Thymus (tissue), 11 donors: ENCODE results near the gene TMEM259. TPM values are rescaled to one million over a fixed set of nuclear protein-coding genes. Genes with fewer than 3 reads are reported as not detected.

ENCODE experiments used
- DNase-seq, 9 donors: peaks; one replicate each; pipeline ENCODE4 v3.0.0-alpha.2; 2013; ENCODE audit warnings: low spot score in 9 of 9, low read depth in 6 of 9, missing footprints in 1 of 9
- H3K27ac ChIP-seq, 2 donors: one replicate each; pipeline ENCODE4 v1.5.1; 2013; ENCODE audit warnings: control low read depth in 1 of 2, low read depth in 1 of 2, low read length in 1 of 2, mild to moderate bottlenecking in 1 of 2, moderate library complexity in 1 of 2
- H3K27me3 ChIP-seq, 2 donors: one replicate each; pipeline ENCODE4 v1.5.1; 2013; ENCODE audit warnings: low read length in 1 of 2; ENCODE audit not compliant: control insufficient read depth in 2 of 2, insufficient read depth in 1 of 2
- H3K36me3 ChIP-seq, 2 donors: one replicate each; pipeline ENCODE4 v1.5.1; 2013; ENCODE audit warnings: low read length in 1 of 2, mild to moderate bottlenecking in 1 of 2, moderate library complexity in 1 of 2; ENCODE audit not compliant: control insufficient read depth in 2 of 2, insufficient read depth in 2 of 2
- H3K4me1 ChIP-seq, 2 donors: one replicate each; pipeline ENCODE4 v1.5.1; 2013; ENCODE audit warnings: low read length in 2 of 2; ENCODE audit not compliant: control insufficient read depth in 2 of 2, insufficient read depth in 2 of 2
- H3K4me3 ChIP-seq, 2 donors: one replicate each; pipeline ENCODE4 v1.5.1; 2013; ENCODE audit warnings: low read length in 2 of 2, control low read depth in 1 of 2, mild to moderate bottlenecking in 1 of 2
- H3K9me3 ChIP-seq, 2 donors: one replicate each; pipeline ENCODE4 v1.5.1; 2013; ENCODE audit warnings: low read length in 1 of 2, mild to moderate bottlenecking in 1 of 2; ENCODE audit not compliant: control insufficient read depth in 2 of 2, insufficient read depth in 1 of 2
- WGBS: extraction: QIAGEN DNeasy Blood & Tissue Kit; methylation state at CpG from one replicate; pipeline ENCODE4 v1.1.7; 2013; 5-methylcytosine and 5-hydroxymethylcytosine counted together
- polyA plus RNA-seq: library from polyadenylated mRNA; stranded (reverse); fragments of 200-250 nt; gene quantifications from one replicate; pipeline ENCODE4 v1.2.3, GENCODE V29; 2013
- total RNA-seq: library from RNA; stranded (reverse); fragments of 120-200 nt; gene quantifications from one replicate; pipeline ENCODE4 v1.2.4, GENCODE V29; 2013
- donor health status: healthy.

TMEM259 gene
- total and polyA plus RNA-seq, 2 donors, result 73.1 to 359 TPM

DNA sequence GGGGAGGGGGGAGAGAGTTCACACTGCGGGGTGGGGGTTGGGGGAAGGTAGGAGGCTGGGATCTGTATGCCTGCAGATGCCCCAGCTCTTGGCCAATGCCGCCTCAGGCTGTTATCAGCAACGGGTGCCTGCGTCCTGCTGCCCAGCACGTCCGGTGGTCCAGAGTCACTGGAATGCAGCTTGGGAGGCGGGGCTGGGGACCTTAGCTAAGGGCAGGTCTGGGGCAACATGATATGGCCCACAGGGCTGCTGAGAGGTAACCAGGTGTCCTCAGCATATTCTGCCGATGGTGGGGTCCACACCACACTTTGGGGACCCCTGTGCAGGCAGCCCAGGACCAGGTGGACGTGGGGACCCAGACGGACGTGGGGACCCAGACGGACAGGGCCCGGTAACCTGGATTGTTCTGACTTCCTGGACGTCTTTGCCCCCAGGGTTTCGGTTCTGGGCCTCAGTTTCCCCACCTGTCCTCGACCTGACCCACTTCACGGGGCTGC is 45.4 kb upstream of the TMEM259 start:
- Histone ChIP-seq H3K4me3 (peak overlapping the region; percentile 49 to 96), H3K9me3 (peaks cover 1 to 8% of the 10 kb centered on the region in 2 donors), H3K4me1 (peaks cover 24 to 54% of the 10 kb centered on the region in 2 donors), H3K27me3 (peaks cover 0 to 35% of the 10 kb centered on the region in 2 donors), H3K36me3 (peaks cover 20 to 26% of the 10 kb centered on the region in 2 donors), H3K27ac (peak overlapping the region; percentile 74 to 96)
- WGBS, result 62% methylated on average over 17 of the region's 17 CpGs
- DNase-seq, result no peak

DNA sequence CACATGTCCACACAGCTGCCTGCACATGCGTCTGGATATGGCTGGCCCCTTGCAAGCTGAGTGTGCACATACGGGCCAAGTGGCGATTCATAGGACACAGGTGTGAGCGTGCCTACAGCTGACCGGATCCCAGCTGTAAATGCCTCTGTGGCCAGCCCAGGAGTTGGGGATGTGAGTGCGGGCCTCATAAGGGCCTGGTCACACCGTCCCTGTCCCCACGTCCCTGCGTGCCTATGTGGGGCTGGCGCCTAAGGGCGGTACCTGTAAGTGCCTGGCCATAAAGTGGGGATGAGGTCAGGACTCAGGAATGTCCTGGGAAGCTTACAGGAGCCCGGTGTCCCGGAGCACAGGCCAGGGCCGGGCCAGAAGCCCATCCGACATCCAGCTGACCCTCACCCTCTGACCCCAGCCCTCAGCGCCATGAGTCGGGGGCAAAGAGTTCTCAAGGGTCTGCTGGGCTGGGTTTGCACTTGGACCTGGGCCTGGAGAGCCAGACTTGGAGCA is 44.7 kb upstream of the TMEM259 start:
- 94% methylated on average over 17 of the region's 17 CpGs for WGBS
- Histone ChIP-seq H3K9me3 (peaks cover 1 to 8% of the 10 kb centered on the region in 2 donors), H3K27ac (no peak overlapping the region), H3K4me1 (peaks cover 24 to 51% of the 10 kb centered on the region in 2 donors), H3K36me3 (peaks cover 14 to 25% of the 10 kb centered on the region in 2 donors), H3K27me3 (peaks cover 0 to 31% of the 10 kb centered on the region in 2 donors), H3K4me3 (no peak overlapping the region)
- DNase-seq, result no peak

DNA sequence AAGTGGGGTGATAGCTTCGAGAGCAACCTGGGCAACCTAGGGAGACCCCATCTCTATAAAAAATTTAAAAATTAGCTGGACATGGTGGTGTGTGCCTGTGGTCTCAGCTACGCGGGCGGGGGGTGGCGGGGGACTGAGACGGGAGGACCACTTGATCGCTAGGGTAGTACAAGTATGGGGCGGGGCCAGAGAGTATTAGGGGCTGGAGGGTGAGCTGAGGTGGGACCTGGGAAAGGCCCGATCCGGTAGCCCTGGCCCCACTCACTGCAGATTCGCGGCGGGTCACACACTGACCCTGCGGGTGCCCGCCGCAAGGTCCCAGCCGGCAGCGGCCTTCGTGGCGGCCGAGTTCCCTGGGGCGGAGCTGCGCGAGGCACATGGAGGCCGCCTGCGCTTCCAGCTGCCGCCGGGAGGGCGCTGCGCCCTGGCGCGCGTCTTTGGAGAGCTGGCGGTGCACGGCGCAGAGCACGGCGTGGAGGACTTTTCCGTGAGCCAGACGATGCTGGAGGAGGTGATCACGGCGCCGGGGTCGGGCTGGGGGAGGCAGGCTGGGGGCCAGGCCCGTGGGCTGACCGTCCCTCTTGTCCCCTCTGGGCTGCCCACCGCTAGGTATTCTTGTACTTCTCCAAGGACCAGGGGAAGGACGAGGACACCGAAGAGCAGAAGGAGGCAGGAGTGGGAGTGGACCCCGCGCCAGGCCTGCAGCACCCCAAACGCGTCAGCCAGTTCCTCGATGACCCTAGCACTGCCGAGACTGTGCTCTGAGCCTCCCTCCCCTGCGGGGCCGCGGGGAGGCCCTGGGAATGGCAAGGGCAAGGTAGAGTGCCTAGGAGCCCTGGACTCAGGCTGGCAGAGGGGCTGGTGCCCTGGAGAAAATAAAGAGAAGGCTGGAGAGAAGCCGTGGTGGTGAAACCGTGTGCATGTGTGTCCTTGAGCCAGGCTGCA is 44.0 kb upstream of the TMEM259 start:
- 18% methylated on average over 60 of the region's 60 CpGs for WGBS
- Histone ChIP-seq H3K9me3 (peaks cover 1 to 8% of the 10 kb centered on the region in 2 donors), H3K4me1 (peaks cover 24 to 49% of the 10 kb centered on the region in 2 donors), H3K36me3 (peaks cover 11 to 18% of the 10 kb centered on the region in 2 donors), H3K27me3 (peaks cover 0 to 28% of the 10 kb centered on the region in 2 donors), H3K4me3 (peak overlapping the region in 1 of 2 donors; percentile 11), H3K27ac (no peak overlapping the region)
- peak in 4 of 9 donors; percentile 56 to 83 (median 74) for DNase-seq

DNA sequence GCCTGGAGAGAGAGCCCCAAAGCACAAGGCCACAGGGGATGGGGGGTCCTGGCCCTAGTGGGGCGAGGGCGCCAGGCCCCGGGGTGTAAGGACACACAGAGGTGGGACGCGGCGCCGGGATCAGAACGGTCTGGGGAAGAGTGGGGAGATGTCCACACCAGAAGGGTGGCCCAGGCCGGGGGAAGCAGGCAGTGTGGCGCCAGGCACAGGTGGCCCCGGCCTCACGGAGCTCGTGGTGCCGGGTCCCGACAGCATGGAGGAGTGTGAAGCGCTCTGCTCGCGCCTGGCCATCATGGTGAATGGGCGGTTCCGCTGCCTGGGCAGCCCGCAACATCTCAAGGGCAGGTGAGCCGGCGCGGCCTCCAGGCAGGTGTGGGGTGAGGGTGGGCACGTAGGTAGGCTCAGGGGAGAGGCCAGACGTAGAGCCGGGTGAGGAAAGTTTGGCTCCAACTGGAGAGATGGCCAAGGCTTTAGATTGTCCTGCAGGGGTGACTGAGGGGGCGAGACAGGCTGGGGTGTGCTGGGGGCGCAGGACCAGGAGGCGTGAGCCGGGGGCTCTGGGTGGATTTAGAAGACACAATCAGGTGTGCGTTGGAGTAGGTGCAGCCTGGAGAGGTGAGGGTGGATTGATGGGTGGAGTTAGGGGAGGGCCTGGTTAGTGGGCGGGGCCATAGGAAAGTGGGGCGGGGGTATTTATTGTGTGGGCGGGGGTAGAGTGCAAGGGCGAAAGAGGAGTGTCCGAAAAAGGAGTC is 43.2 kb upstream of the TMEM259 start:
- Histone ChIP-seq H3K27me3 (peaks cover 0 to 28% of the 10 kb centered on the region in 2 donors), H3K4me3 (no peak overlapping the region), H3K9me3 (peaks cover 1 to 8% of the 10 kb centered on the region in 2 donors), H3K27ac (no peak overlapping the region), H3K4me1 (peaks cover 19 to 42% of the 10 kb centered on the region in 2 donors), H3K36me3 (peaks cover 11 to 14% of the 10 kb centered on the region in 2 donors)
- DNase-seq, result no peak
- WGBS, result 88% methylated on average over 37 of the region's 37 CpGs

DNA sequence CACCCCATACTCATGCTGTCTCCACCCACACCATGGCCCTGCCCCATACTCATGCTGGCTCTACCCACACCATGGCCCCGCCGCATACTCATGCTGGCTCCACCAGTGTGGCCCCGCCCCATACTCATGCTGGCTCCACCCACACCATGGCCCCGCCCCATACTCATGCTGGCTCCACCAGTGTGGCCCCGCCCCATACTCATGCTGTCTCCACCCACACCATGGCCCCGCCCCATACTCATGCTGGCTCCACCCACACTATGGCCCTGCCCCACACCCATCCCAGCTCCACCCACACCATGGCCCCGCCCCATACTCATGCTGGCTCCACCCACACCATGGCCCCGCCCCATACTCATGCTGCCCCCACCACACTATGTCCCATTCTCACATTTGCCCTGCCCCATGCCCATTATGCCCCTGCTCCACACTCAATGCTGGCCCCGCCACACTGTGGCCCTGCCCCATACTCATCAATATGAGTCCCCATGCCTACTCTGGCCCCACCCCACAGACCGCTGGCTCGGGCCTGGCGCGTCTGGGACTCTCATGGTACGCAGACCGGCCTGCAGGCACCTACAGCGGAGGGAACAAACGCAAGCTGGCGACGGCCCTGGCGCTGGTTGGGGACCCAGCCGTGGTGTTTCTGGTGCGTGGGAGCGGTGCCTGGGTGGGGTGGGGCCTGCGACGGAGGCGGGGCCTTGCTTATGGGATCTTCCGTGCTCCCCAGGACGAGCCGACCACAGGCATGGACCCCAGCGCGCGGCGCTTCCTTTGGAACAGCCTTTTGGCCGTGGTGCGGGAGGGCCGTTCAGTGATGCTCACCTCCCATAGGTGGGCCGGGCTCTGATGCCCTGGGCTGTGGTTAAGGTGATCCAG is 42.3 kb upstream of the TMEM259 start:
- WGBS, result 91% methylated on average over 37 of the region's 37 CpGs
- peaks cover 6 to 16% of the 10 kb centered on the region in 2 donors for H3K9me3 ChIP-seq
- H3K4me3 ChIP-seq, result no peak overlapping the region
- H3K27me3 ChIP-seq, result peaks cover 0 to 28% of the 10 kb centered on the region in 2 donors
- H3K4me1 ChIP-seq, result peaks cover 14 to 33% of the 10 kb centered on the region in 2 donors
- H3K36me3 ChIP-seq, result peaks cover 12 to 15% of the 10 kb centered on the region in 2 donors
- no peak overlapping the region for H3K27ac ChIP-seq
- no peak for DNase-seq

DNA sequence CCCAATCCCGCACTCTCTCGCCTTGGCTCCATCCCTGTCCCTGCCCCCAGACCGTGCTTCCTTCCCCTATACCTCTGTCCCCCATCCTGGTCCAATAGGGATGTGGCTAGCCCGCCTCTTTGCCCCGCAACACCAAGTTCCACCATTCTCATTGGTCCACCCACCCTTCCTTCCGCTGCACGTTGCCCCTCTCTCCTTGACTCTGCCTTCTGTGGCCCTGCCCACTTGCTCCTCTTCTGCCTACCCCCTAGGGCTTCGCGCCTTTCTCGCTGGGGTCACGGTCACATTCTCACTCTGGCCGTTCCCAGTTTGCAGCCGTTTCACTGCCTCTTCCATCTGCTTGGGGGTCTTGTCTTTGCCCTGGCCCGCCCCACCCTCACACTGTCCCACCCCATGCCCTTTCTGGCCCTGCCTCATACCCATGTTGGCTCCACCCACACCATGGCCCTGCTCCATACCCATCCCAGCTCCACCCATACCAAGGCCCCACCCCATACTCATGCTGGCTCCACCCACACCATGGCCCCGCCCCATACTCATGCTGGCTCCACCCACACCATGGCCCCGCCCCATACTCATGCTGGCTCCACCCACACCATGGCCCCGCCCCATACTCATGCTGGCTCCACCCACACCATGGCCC is 41.6 kb upstream of the TMEM259 start:
- WGBS, result 97% methylated on average over 17 of the region's 17 CpGs
- Histone ChIP-seq H3K4me3 (no peak overlapping the region), H3K4me1 (peaks cover 14 to 31% of the 10 kb centered on the region in 2 donors)

DNA sequence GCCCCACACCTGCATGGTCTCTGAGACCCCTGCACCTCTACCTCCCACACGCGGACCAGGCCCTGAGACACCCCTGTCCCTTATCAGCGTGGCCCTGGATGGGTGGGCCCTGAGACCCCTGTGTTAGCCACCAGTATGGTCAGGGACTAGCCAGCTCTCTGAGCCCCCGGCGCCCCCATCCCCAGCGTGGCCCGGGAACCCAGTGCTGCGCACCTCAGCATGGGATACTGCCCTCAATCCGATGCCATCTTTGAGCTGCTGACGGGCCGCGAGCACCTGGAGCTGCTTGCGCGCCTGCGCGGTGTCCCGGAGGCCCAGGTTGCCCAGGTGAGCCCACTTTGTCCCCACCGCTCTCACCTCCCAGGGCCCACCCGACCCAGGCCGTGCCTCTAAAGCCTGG is 41.1 kb upstream of the TMEM259 start:
- H3K9me3 ChIP-seq, result peaks cover 14 to 29% of the 10 kb centered on the region in 2 donors
- H3K4me1 ChIP-seq, result peaks cover 14 to 31% of the 10 kb centered on the region in 2 donors
- no peak overlapping the region for H3K27ac ChIP-seq
- peaks cover 0 to 23% of the 10 kb centered on the region in 2 donors for H3K27me3 ChIP-seq
- WGBS, result 98% methylated on average over 20 of the region's 20 CpGs
- DNase-seq, result no peak
- H3K4me3 ChIP-seq, result no peak overlapping the region
- peaks cover 21 to 25% of the 10 kb centered on the region in 2 donors for H3K36me3 ChIP-seq

More for the DNA sequence above, 41.6 kb upstream of the TMEM259 start:
- no peak for DNase-seq
- no peak overlapping the region for H3K27ac ChIP-seq
- H3K36me3 ChIP-seq, result peaks cover 17 to 21% of the 10 kb centered on the region in 2 donors
- H3K9me3 ChIP-seq, result peaks cover 10 to 24% of the 10 kb centered on the region in 2 donors
- peaks cover 0 to 24% of the 10 kb centered on the region in 2 donors for H3K27me3 ChIP-seq

DNA sequence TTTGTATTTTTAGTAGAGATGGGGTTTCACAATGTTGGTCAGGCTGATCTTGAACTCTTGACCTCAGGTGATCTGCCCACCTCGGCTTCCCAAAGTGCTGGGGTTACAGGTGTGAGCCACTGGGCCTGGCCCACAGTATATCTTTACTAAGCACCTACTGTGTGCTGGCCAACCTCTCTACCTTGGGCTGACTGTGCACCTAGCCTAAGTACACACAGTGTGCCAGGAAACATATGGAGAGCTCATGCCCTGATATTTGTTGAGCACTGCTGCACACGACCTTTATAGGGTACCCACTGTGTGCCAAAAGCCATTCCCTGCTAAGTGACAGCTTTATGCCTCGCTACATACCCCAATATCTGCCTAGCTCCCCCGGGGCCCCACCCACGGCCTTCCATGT is 39.8 kb upstream of the TMEM259 start:
- WGBS, result 96% methylated on average over 5 of the region's 5 CpGs
- peaks cover 0 to 16% of the 10 kb centered on the region in 2 donors for H3K27me3 ChIP-seq
- H3K36me3 ChIP-seq, result peaks cover 34 to 38% of the 10 kb centered on the region in 2 donors
- no peak overlapping the region for H3K4me3 ChIP-seq
- peaks cover 8 to 19% of the 10 kb centered on the region in 2 donors for H3K4me1 ChIP-seq
- DNase-seq, result no peak
- peaks cover 26 to 42% of the 10 kb centered on the region in 2 donors for H3K9me3 ChIP-seq
- H3K27ac ChIP-seq, result no peak overlapping the region
